CD1c-positive myeloid dendritic cell (primary cell): ENCODE results near the gene FUT7.

ENCODE experiments used
- DNase-seq: peaks from one replicate; pipeline ENCODE4 v3.0.0-alpha.2; 2016; ENCODE audit errors: extremely low spot score

FUT7 gene

GRCh38 chr9:136983167-136983566, 48.7 kb downstream of the FUT7 start:
- DNase-seq = no peak

GRCh38 chr9:136982232-136983051, 49.4 kb downstream of the FUT7 start, which contains the start of gene LCNL1:
Gene LCNL1 (plus strand): TSS chr9:136982993. CDS start chr9:136983587, 594 bp downstream.
- DNase-seq = no peak

GRCh38 chr9:136981588-136982231, 50.2 kb downstream of the FUT7 start:
- DNase-seq = no peak

GRCh38 chr9:136980669-136981478, 51.0 kb downstream of the FUT7 start:
- no peak for DNase-seq
